HepG2 (cell line): Measurements from ENCODE around the gene SNX30. TPM values are rescaled to one million over a fixed set of nuclear protein-coding genes. Genes with fewer than 3 reads are reported as not detected.

Source experiments
- CEBPB ChIP-seq: IDR thresholded peaks from 2 replicates; pipeline ENCODE4 v1.6.1; 2011; ENCODE audit warnings: low read depth, low read length, improper control_type of control experiment, borderline replicate concordance
- FOSL2 ChIP-seq: sonication (generic); formaldehyde crosslinking; IDR thresholded peaks from 2 replicates; pipeline ENCODE4 v1.4.0; 2020; ENCODE audit warnings: missing genetic modification reagents
- HMG20A ChIP-seq: IDR thresholded peaks from 2 replicates; pipeline ENCODE4 v1.6.1; 2016; ENCODE audit warnings: borderline replicate concordance
- HNF4A ChIP-seq: sonication (generic); formaldehyde crosslinking; IDR thresholded peaks from 2 replicates; pipeline ENCODE4 v1.4.0; 2020; ENCODE audit warnings: missing genetic modification reagents
- NFKBIZ ChIP-seq: IDR thresholded peaks from 2 replicates; pipeline ENCODE4 v1.6.1; 2018; ENCODE audit warnings: missing genetic modification reagents, missing compliant biosample characterization
- POLR2G ChIP-seq: fragments of 200-400 bp; formaldehyde crosslinking; IDR thresholded peaks from 2 replicates; pipeline ENCODE4 v1.6.1; 2018; ENCODE audit warnings: mild to moderate bottlenecking, low read depth, low read length, moderate library complexity
- SALL1 ChIP-seq: sonication (generic); formaldehyde crosslinking; IDR thresholded peaks from 2 replicates; pipeline ENCODE4 v1.8.0; 2022; ENCODE audit warnings: mild to moderate bottlenecking, missing genetic modification reagents
- SALL2 ChIP-seq: sonication (generic); formaldehyde crosslinking; IDR thresholded peaks from 2 replicates; pipeline ENCODE4 v1.8.1; 2023; ENCODE audit warnings: mild to moderate bottlenecking, missing genetic modification reagents, inconsistent platforms
- SOX5 ChIP-seq: IDR thresholded peaks from 2 replicates; pipeline ENCODE4 v1.6.1; 2016; ENCODE audit warnings: borderline replicate concordance
- THAP11 ChIP-seq: IDR thresholded peaks from 2 replicates; pipeline ENCODE4 v1.6.1; 2016; ENCODE audit warnings: missing biosample characterization, missing genetic modification reagents
- XRCC5 ChIP-seq: fragments of 200-400 bp; formaldehyde crosslinking; optimal IDR thresholded peaks from 2 replicates; pipeline ENCODE3; 2017; ENCODE audit warnings: mild to moderate bottlenecking, low read length
- ZBTB26 ChIP-seq: IDR thresholded peaks from 2 replicates; pipeline ENCODE4 v1.6.1; 2016; ENCODE audit warnings: missing compliant biosample characterization, missing genetic modification reagents, borderline replicate concordance
- ZFP41 ChIP-seq: sonication (generic); formaldehyde crosslinking; IDR thresholded peaks from 2 replicates; pipeline ENCODE4 v1.4.0; 2020; ENCODE audit warnings: mild to moderate bottlenecking, missing genetic modification reagents, borderline replicate concordance
- ZFY ChIP-seq: sonication (generic); formaldehyde crosslinking; IDR thresholded peaks from 2 replicates; pipeline ENCODE4 v1.4.0; 2020; ENCODE audit warnings: missing genetic modification reagents
- ZNF136 ChIP-seq: sonication (generic); formaldehyde crosslinking; IDR thresholded peaks from 2 replicates; pipeline ENCODE4 v1.8.1; 2022; ENCODE audit warnings: low read depth, mild to moderate bottlenecking, moderate library complexity, missing genetic modification reagents
- ZNF292 ChIP-seq: sonication (generic); formaldehyde crosslinking; IDR thresholded peaks from 2 replicates; pipeline ENCODE4 v1.8.1; 2022; ENCODE audit warnings: mild to moderate bottlenecking, low read depth, missing genetic modification reagents, borderline replicate concordance
- ZNF724P ChIP-seq: sonication (generic); formaldehyde crosslinking; IDR thresholded peaks from 2 replicates; pipeline ENCODE4 v1.8.0; 2022; ENCODE audit warnings: missing genetic modification reagents, borderline replicate concordance
- polyA plus RNA-seq, 8 experiments: library from polyadenylated mRNA; depleted of rRNA in 3 of 8; stranded (reverse) in 7 of 8; unstranded in 1 of 8; fragments of >200 nt; fragmentation: Illumina TruSeq in 4 of 8; extraction: Trizol in 4 of 8; gene quantifications; 2 replicates each; pipeline versions ENCODE4 v1.2.1 to v1.2.3, GENCODE V29; 2011 to 2016; ENCODE audit warnings: low read depth in 4 of 8, missing spikeins in 1 of 8, mixed read lengths in 1 of 8; ENCODE audit not compliant: insufficient read depth in 1 of 8
- total RNA-seq, 5 experiments: library from RNA; depleted of rRNA; stranded (reverse); fragments of >200 nt; fragmentation: Illumina TruSeq; extraction: Trizol; gene quantifications; 2 replicates each; pipeline ENCODE4 v1.2.3, GENCODE V29; 2016; ENCODE audit warnings: low read depth in 1 of 5
- TF ChIP-seq, protein P1 (sequence below), 2 experiments: sonication (generic) in 1 of 2; formaldehyde crosslinking in 1 of 2; IDR thresholded peaks; 2 replicates each; pipeline versions ENCODE4 v1.4.0 to v1.6.1; 2016 to 2020; ENCODE audit warnings: borderline replicate concordance in 1 of 2, low read depth in 1 of 2, mild to moderate bottlenecking in 1 of 2, missing genetic modification reagents in 1 of 2
- TF ChIP-seq, protein P2 (sequence below): IDR thresholded peaks from 2 replicates; pipeline ENCODE4 v1.4.0; 2020; ENCODE audit warnings: mild to moderate bottlenecking, missing genetic modification reagents

Gene SNX30
- total and polyA plus RNA-seq, 2 of the 13 experiments (the other 11 are each of a cell fraction or from before 2014, with no cell fraction given) = 4.4 to 12.4 TPM

DNA sequence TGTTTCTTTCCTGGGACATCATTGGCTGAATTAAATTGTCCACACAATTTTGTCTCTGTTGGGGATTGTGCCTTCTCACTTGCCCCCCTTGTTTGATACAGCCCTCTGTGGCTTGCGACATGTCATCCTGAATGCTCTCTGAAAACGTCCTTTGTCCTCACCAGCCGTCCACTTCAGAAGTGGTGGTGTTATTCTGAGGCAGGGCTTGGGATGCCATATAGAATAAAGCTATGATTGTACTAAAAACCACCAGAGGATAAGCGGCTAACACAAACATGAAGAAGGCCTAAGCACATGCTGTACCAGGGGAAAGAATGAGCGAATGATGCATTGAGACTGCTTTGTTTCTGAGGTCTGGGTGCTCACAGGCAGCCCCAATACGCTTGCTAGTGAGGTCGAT is 3.5 kb upstream of the SNX30 start (continued):
- no peak for TF ChIP-seq NFKBIZ (CRISPR knock-in tag)
- 0 out of 2 replicates have a peak, but pooled peaks have one; percentile 22 for TF ChIP-seq SALL1 (CRISPR knock-in tag)
- TF ChIP-seq ZBTB26 (CRISPR knock-in tag) = 0 out of 2 replicates have a peak, but pooled peaks have one; percentile 37
- TF ChIP-seq ZNF724P = no peak
- peak; percentile 68; the same call in 1 of the 2 replicates for TF ChIP-seq CEBPB
- no peak for TF ChIP-seq THAP11 (CRISPR knock-in tag)
- TF ChIP-seq FOSL2 (CRISPR knock-in tag) = 0 out of 2 replicates have a peak, but pooled peaks have one; percentile 13
- no peak for TF ChIP-seq HMG20A
- TF ChIP-seq, protein P1, sequence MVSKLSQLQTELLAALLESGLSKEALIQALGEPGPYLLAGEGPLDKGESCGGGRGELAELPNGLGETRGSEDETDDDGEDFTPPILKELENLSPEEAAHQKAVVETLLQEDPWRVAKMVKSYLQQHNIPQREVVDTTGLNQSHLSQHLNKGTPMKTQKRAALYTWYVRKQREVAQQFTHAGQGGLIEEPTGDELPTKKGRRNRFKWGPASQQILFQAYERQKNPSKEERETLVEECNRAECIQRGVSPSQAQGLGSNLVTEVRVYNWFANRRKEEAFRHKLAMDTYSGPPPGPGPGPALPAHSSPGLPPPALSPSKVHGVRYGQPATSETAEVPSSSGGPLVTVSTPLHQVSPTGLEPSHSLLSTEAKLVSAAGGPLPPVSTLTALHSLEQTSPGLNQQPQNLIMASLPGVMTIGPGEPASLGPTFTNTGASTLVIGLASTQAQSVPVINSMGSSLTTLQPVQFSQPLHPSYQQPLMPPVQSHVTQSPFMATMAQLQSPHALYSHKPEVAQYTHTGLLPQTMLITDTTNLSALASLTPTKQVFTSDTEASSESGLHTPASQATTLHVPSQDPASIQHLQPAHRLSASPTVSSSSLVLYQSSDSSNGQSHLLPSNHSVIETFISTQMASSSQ (IDR thresholded peaks at IDR 0.05; ENCODE audit: low read depth) = no peak
- TF ChIP-seq, protein P1 (CRISPR knock-in tag; IDR thresholded peaks at IDR 0.05; ENCODE audit: borderline replicate concordance) = peak; percentile 26; the same call in 1 of the 2 replicates
- TF ChIP-seq SOX5 (CRISPR knock-in tag) = peak; percentile 59; the same call in 1 of the 2 replicates
- no peak for TF ChIP-seq ZFP41 (CRISPR knock-in tag)
- peak; percentile 24; the same call in 1 of the 2 replicates for TF ChIP-seq ZFY
- TF ChIP-seq XRCC5 = peak; percentile 58
- peak; percentile 67; the same call in 1 of the 2 replicates for TF ChIP-seq ZNF292
- TF ChIP-seq, protein P2, sequence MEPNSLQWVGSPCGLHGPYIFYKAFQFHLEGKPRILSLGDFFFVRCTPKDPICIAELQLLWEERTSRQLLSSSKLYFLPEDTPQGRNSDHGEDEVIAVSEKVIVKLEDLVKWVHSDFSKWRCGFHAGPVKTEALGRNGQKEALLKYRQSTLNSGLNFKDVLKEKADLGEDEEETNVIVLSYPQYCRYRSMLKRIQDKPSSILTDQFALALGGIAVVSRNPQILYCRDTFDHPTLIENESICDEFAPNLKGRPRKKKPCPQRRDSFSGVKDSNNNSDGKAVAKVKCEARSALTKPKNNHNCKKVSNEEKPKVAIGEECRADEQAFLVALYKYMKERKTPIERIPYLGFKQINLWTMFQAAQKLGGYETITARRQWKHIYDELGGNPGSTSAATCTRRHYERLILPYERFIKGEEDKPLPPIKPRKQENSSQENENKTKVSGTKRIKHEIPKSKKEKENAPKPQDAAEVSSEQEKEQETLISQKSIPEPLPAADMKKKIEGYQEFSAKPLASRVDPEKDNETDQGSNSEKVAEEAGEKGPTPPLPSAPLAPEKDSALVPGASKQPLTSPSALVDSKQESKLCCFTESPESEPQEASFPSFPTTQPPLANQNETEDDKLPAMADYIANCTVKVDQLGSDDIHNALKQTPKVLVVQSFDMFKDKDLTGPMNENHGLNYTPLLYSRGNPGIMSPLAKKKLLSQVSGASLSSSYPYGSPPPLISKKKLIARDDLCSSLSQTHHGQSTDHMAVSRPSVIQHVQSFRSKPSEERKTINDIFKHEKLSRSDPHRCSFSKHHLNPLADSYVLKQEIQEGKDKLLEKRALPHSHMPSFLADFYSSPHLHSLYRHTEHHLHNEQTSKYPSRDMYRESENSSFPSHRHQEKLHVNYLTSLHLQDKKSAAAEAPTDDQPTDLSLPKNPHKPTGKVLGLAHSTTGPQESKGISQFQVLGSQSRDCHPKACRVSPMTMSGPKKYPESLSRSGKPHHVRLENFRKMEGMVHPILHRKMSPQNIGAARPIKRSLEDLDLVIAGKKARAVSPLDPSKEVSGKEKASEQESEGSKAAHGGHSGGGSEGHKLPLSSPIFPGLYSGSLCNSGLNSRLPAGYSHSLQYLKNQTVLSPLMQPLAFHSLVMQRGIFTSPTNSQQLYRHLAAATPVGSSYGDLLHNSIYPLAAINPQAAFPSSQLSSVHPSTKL (CRISPR knock-in tag) = peak; percentile 56
- TF ChIP-seq HNF4A (CRISPR knock-in tag) = peak; percentile 40; the same call in 1 of the 2 replicates
- TF ChIP-seq POLR2G = peak; percentile 47; the same call in 1 of the 2 replicates
- TF ChIP-seq SALL2 (CRISPR knock-in tag) = no peak
- no peak for TF ChIP-seq ZNF136
